HCT116 (cell line): ENCODE data around the gene PSME1. TPM values are rescaled to one million over a fixed set of nuclear protein-coding genes. Genes with fewer than 3 reads are reported as not detected.
A peak's percentile ranks its signal among the peaks of the same experiment; 100 is the strongest.

ENCODE experiments used
- ATAC-seq: fragments of 200-7000 bp; cut with Tn5 transposase; 2 replicates; pipeline ENCODE4 v1.9.1; 2020; ENCODE audit warnings: mild to moderate bottlenecking, moderate library complexity
- BruUV-seq: library from RNA; stranded (reverse); fragments of 400-500 nt; replicated peaks from 2 replicates; lab custom pipeline; 2021; lab: Mats Ljungman, UMichigan
- CTCF ChIA-PET: fragments of 300-600 bp; sonication (Branson Sonifier 250); formaldehyde crosslinking; loops from one replicate; lab custom pipeline; 2021; ENCODE audit warnings: antibody characterized with exemption; lab: Charles Lee
- POLR2A ChIA-PET: fragments of 300-600, 350-600 bp; sonication (Branson Sonifier 250); formaldehyde crosslinking; loops from one replicate; lab custom pipeline; 2021; ENCODE audit warnings: antibody characterized with exemption; lab: Charles Lee
- RAD21 ChIA-PET, 2 experiments: fragments of 300-600 bp; sonication (Branson Sonifier 250); formaldehyde crosslinking; loops; one replicate each; lab custom pipeline; 2023; ENCODE audit warnings: low total read pairs in 2 of 2; ENCODE audit not compliant: uncharacterized antibody in 2 of 2, unreplicated experiment in 2 of 2, low non-redundant PET in 1 of 2; lab: Charles Lee
- DNase-seq: peaks from one replicate; pipeline ENCODE4 v3.0.0-alpha.2; 2010; ENCODE audit warnings: low read depth, low spot score
- H2AFZ ChIP-seq: fragments of 200-600 bp; shearing (Covaris generic), sonication (generic); 2 replicates; pipeline ENCODE4 v1.6.1; 2017; ENCODE audit warnings: low read depth, mixed run types, mixed read lengths, antibody characterized with exemption, low read length; ENCODE audit not compliant: poor library complexity, severe bottlenecking
- H3K27ac ChIP-seq: 2 replicates; pipeline ENCODE4 v1.5.1; 2012; ENCODE audit warnings: low read depth, low read length
- H3K27me3 ChIP-seq: fragments of 200-600 bp; sonication (generic); 2 replicates; pipeline ENCODE4 v1.6.1; 2016; ENCODE audit warnings: mixed run types, low read length, mixed read lengths; ENCODE audit not compliant: insufficient read depth
- H3K36me3 ChIP-seq, 2 experiments: fragments of 200-500 bp in 1 of 2; fragments of 200-600 bp in 1 of 2; sonication (Bioruptor generic) in 1 of 2; sonication (generic) in 1 of 2; 2 replicates each; pipeline versions ENCODE4 v1.5.1 to v1.6.1; 2014 to 2016; ENCODE audit warnings: low read length in 2 of 2, inconsistent platforms in 1 of 2, mixed read lengths in 1 of 2, mixed run types in 1 of 2; ENCODE audit not compliant: insufficient read depth in 2 of 2, control insufficient read depth in 1 of 2
- H3K4me1 ChIP-seq, 2 experiments: fragments of 200-600 bp in 1 of 2; sonication (generic) in 1 of 2; 2 replicates each; pipeline versions ENCODE4 v1.5.1 to v1.6.1; 2012 to 2017; ENCODE audit warnings: low read length in 2 of 2, inconsistent platforms in 1 of 2, mild to moderate bottlenecking in 1 of 2, mixed read lengths in 1 of 2, mixed run types in 1 of 2, moderate library complexity in 1 of 2; ENCODE audit not compliant: insufficient read depth in 2 of 2, control insufficient read depth in 1 of 2
- H3K4me2 ChIP-seq: fragments of 200-600 bp; sonication (generic); 2 replicates; pipeline ENCODE4 v1.6.1; 2017; ENCODE audit warnings: mixed run types, low read length, mixed read lengths
- H3K4me3 ChIP-seq, 2 experiments: fragments of 200-600 bp in 1 of 2; sonication (generic) in 1 of 2; replicated peaks in 1 of 2; 2 replicates each; pipeline ENCODE4 v1.5.1; 2011 to 2016; ENCODE audit warnings: low read length in 2 of 2, control low read depth in 1 of 2, low read depth in 1 of 2, mild to moderate bottlenecking in 1 of 2, mixed read lengths in 1 of 2, mixed run types in 1 of 2
- H3K79me2 ChIP-seq: fragments of 200-600 bp; sonication (generic); 2 replicates; pipeline ENCODE4 v1.6.1; 2017; ENCODE audit warnings: mild to moderate bottlenecking, mixed run types, low read length, moderate library complexity, mixed read lengths; ENCODE audit not compliant: insufficient read depth
- H3K9ac ChIP-seq: fragments of 200-600 bp; sonication (generic); 2 replicates; pipeline ENCODE4 v1.6.1; 2016; ENCODE audit warnings: low read length, mixed read lengths
- H3K9me2 ChIP-seq: fragments of 200-600 bp; sonication (generic), shearing (Covaris generic); 2 replicates; pipeline ENCODE4 v1.6.1; 2017; ENCODE audit warnings: mixed run types, mild to moderate bottlenecking, moderate library complexity; ENCODE audit not compliant: insufficient read depth
- H3K9me3 ChIP-seq, 2 experiments: fragments of 200-500 bp in 1 of 2; fragments of 200-600 bp in 1 of 2; sonication (Bioruptor generic) in 1 of 2; sonication (generic) in 1 of 2; 2 replicates each; pipeline ENCODE4 v1.6.1; 2014 to 2017; ENCODE audit warnings: low read length in 2 of 2, mixed read lengths in 2 of 2, inconsistent platforms in 1 of 2, low read depth in 1 of 2, mild to moderate bottlenecking in 1 of 2, mixed run types in 1 of 2, moderate library complexity in 1 of 2; ENCODE audit not compliant: control insufficient read depth in 1 of 2, insufficient read depth in 1 of 2
- H4K20me1 ChIP-seq: fragments of 200-600 bp; sonication (generic), shearing (Covaris generic); 2 replicates; pipeline ENCODE4 v1.6.1; 2017; ENCODE audit warnings: mixed run types, mild to moderate bottlenecking, moderate library complexity; ENCODE audit not compliant: insufficient read depth
- ATF3 ChIP-seq: IDR thresholded peaks from 2 replicates; pipeline ENCODE4 v1.6.1; 2012
- CBX3 ChIP-seq: IDR thresholded peaks from 2 replicates; pipeline ENCODE4 v1.6.1; 2012; ENCODE audit warnings: low read depth
- CTCF ChIP-seq, 3 experiments: fragments of 200-600 bp in 1 of 3; sonication (generic) in 1 of 3; IDR thresholded peaks in 2 of 3; conservative IDR thresholded peaks in 1 of 3; 2 replicates each; pipeline ENCODE4 v1.5.1; 2012 to 2017; ENCODE audit warnings: low read depth in 2 of 3, low read length in 2 of 3, antibody characterized with exemption in 1 of 3, borderline replicate concordance in 1 of 3, control low read depth in 1 of 3, mild to moderate bottlenecking in 1 of 3, mixed read lengths in 1 of 3, mixed run types in 1 of 3, moderate library complexity in 1 of 3; ENCODE audit not compliant: insufficient read depth in 1 of 3
- ELF1 ChIP-seq: IDR thresholded peaks from 2 replicates; pipeline ENCODE4 v1.6.1; 2012; ENCODE audit warnings: low read depth, borderline replicate concordance
- EZH2 ChIP-seq: fragments of 200-600 bp; sonication (generic); IDR thresholded peaks from 2 replicates; pipeline ENCODE4 v1.6.1; 2017; ENCODE audit warnings: antibody characterized with exemption, mixed run types
- EZH2phosphoT487 ChIP-seq: fragments of 200-600 bp; IDR thresholded peaks from 2 replicates; pipeline ENCODE4 v1.6.1; 2018; ENCODE audit warnings: antibody characterized with exemption, borderline replicate concordance
- FOSL1 ChIP-seq: IDR thresholded peaks from 2 replicates; pipeline ENCODE4 v1.6.1; 2012; ENCODE audit warnings: low read depth
- JUND ChIP-seq: IDR thresholded peaks from 2 replicates; pipeline ENCODE4 v1.6.1; 2012
- MAX ChIP-seq: IDR thresholded peaks from 2 replicates; pipeline ENCODE4 v1.6.1; 2012
- POLR2A ChIP-seq: IDR thresholded peaks from 2 replicates; pipeline ENCODE4 v1.7.0; 2011; ENCODE audit warnings: borderline replicate concordance; ENCODE audit not compliant: insufficient read depth, insufficient read length; ENCODE audit errors: extremely low read depth
- RAD21 ChIP-seq: IDR thresholded peaks from 2 replicates; pipeline ENCODE4 v1.6.1; 2012; ENCODE audit warnings: low read depth, mild to moderate bottlenecking
- REST ChIP-seq: IDR thresholded peaks from 2 replicates; pipeline ENCODE4 v1.6.1; 2012; ENCODE audit warnings: low read depth
- SIN3A ChIP-seq: IDR thresholded peaks from 2 replicates; pipeline ENCODE4 v1.6.1; 2012; ENCODE audit warnings: low read depth
- SP1 ChIP-seq: IDR thresholded peaks from 2 replicates; pipeline ENCODE4 v1.6.1; 2012; ENCODE audit warnings: low read depth
- SRF ChIP-seq: IDR thresholded peaks from 2 replicates; pipeline ENCODE4 v1.6.1; 2012; ENCODE audit warnings: low read depth
- YY1 ChIP-seq: IDR thresholded peaks from 2 replicates; pipeline ENCODE4 v1.6.1; 2011; ENCODE audit warnings: low read length, low read depth, moderate library complexity, mild to moderate bottlenecking; ENCODE audit not compliant: insufficient replicate concordance; ENCODE audit errors: extremely low read depth
- ZBTB33 ChIP-seq: IDR thresholded peaks from 2 replicates; pipeline ENCODE4 v1.6.1; 2011; ENCODE audit warnings: mild to moderate bottlenecking, low read length, moderate library complexity; ENCODE audit not compliant: insufficient replicate concordance; ENCODE audit errors: extremely low read depth
- ZFX ChIP-seq: fragments of 450-650 bp; IDR thresholded peaks from 2 replicates; pipeline ENCODE4 v1.6.1; 2017
- intact Hi-C: fragments of 100-400 bp; cut with micrococcal nuclease; formaldehyde crosslinking; loops from 2 replicates; pipeline ENCODE4 v1.10.0; 2022
- total RNA-seq: library from RNA; stranded (reverse); gene quantifications from one replicate; pipeline ENCODE4 v1.2.1, GENCODE V29; 2021; ENCODE audit not compliant: unreplicated experiment

PSME1 gene
- total RNA-seq, 1 experiment from 2014 or later: 174 TPM

GRCh38 chr14:24145690-24146452 is 9.9 kb downstream of the PSME1 start:
- RAD21 ChIA-PET: no interaction called here
- Histone ChIP-seq H3K36me3 (peaks cover 22 to 25% of the 10 kb centered on the region in 2 experiments; a peak in 3 of 4 replicates), H4K20me1 (no peaks in the 10 kb centered on the region), H3K79me2 (peaks cover 58% of the 10 kb centered on the region), H3K27ac (peak overlapping the region; percentile 83), H3K27me3 (no peaks in the 10 kb centered on the region), H3K9me3 (no peaks in the 10 kb centered on the region), H2AFZ (no peak overlapping the region), H3K9ac (peak overlapping the region; percentile 86), H3K9me2 (no peaks in the 10 kb centered on the region), H3K4me2 (peak overlapping the region; percentile 92), H3K4me3 (peak overlapping the region; percentile 97 to 99), H3K4me1 (peaks cover 19 to 27% of the 10 kb centered on the region in 2 experiments)
- BruUV-seq: no TSS peak
- CTCF ChIA-PET: interaction anchor here (1.3 to 3.9 kb wide), 6 partner anchors 10 to 97 kb away, joined by 3 to 19 read pairs (median 7); partner anchors contain the start of genes DCAF11, IRF9, NRL and TINF2
- DNase-seq: no peak
- ATAC-seq: no peak
- intact Hi-C loops: loop anchor here (1.0 kb wide), 1 partner anchor 32 kb away; the partner anchor contains the start of genes DCAF11 and NRL
- POLR2A ChIA-PET: interaction anchor here (0.9 to 2.3 kb wide), 8 partner anchors 10 to 110 kb away, joined by 3 to 24 read pairs (median 7); partner anchors contain the start of genes DCAF11, IPO4, IRF9 and NRL
- TF ChIP-seq SP1 (no peak), CTCF (IDR thresholded peaks at IDR 0.05 in 2 of 3, conservative IDR thresholded peaks at IDR 0.05 in 1 of 3; ENCODE audit: borderline replicate concordance in 1 of 3, insufficient read depth in 1 of 3, low read depth in 2 of 3, low read length in 2 of 3) (no peak), EZH2 (no peak), MAX (no peak), CBX3 (no peak), SRF (no peak), YY1 (no peak), REST (no peak), EZH2phosphoT487 (no peak), RAD21 (no peak), FOSL1 (no peak), SIN3A (no peak), ZBTB33 (no peak), ELF1 (no peak), ZFX (no peak), ATF3 (no peak), POLR2A (no peak), JUND (no peak)
